Astrocyte of the spinal cord (primary cell): ENCODE results near the gene HECW1.

Experiments used
- DNase-seq: peaks from one replicate; pipeline ENCODE4 v3.0.0; 2011; ENCODE audit warnings: low read depth, low spot score
- H3K4me3 ChIP-seq: 2 replicates; pipeline ENCODE4 v1.5.1; 2011; ENCODE audit warnings: low read depth, mild to moderate bottlenecking, low read length, moderate library complexity
- CTCF ChIP-seq: IDR thresholded peaks from 2 replicates; pipeline ENCODE4 v1.5.1; 2012; ENCODE audit warnings: low read depth, mild to moderate bottlenecking, low read length, inconsistent platforms
- in situ Hi-C: cut with HindIII; loops from 2 replicates; pipeline ENCODE4 v1.10.0; 2017; ENCODE audit warnings: low sequenced_read_pairs

HECW1 gene

DNA sequence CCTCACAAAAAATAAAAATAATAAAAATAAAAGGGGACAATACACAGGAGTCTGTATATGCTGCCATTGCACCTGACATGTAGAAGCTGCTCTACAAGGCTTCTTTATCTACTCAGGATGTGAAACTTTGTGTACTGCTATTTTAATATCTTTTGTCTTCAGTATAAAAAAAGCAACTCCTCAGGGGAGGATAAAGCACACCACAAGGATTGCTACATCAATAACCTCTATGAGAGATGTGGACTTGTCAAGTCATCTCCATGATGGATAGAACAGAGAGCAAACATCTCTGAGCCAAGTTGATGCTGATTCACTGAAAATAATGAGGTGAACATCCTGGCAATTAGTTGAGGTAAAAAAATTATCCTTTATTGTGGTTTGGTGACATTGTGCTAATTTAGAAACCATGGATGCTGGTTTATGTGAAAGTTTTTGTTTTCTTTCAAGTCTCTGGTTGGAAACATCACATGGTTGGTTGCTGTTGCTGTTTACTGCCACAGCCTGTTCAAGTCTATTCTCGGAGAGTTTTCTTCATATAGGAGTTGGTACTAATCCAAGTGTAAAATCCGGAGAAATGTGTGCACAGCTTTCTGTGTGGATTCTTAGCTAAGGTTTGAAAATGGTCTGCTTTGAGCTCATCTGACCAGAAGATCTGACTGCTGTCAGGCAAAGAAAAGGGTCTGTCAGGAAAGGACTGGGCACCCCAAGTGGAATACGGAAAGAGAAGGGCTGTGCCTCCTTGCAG lies 1.5 kb upstream of the HECW1 start:
- in situ Hi-C loops, result no loop called here
- TF ChIP-seq CTCF, result no peak
- H3K4me3 ChIP-seq, result no peak overlapping the region
- DNase-seq, result no peak

DNA sequence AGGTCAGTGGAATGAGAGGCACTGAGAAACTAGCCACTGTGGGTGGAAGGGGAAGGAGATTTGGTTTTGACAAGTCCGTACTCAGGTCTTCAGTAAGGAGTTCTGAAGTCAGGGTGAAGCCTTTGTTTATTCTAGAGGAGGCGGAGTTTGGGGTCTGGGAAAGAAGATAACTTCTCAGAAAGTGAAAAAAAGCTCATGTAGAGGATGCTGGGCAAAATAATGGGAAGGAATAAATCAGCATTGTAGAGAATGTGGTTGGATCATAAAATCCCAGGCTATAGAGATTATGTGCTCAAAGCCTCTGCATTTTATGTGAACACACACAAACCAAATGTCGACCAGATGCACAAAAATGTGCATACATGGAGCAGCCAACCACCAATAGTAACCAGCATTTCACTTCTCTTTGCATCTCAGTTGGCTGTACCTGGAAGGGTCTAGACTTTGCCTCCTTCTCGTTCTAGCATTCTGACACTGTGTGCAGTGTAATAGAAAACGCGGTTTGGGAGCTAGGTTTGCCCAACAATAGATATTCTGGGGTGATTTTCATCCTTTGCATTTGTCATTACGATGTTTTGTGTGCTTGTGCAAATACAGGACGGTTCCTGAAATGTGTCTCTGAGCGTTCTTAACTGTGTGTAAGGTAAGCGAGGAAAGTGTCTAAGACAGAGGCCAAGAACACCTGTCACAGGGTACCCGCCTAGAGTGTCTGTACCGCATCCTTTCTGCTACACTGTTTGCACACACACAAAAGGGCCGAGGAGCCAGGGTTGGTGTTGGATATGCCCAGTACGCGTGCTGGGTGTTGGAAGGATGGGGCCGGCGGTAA lies 603 bp upstream of the HECW1 start:
- no peak for TF ChIP-seq CTCF
- H3K4me3 ChIP-seq, result no peak overlapping the region
- DNase-seq, result no peak
- in situ Hi-C loops, result no loop called here

DNA sequence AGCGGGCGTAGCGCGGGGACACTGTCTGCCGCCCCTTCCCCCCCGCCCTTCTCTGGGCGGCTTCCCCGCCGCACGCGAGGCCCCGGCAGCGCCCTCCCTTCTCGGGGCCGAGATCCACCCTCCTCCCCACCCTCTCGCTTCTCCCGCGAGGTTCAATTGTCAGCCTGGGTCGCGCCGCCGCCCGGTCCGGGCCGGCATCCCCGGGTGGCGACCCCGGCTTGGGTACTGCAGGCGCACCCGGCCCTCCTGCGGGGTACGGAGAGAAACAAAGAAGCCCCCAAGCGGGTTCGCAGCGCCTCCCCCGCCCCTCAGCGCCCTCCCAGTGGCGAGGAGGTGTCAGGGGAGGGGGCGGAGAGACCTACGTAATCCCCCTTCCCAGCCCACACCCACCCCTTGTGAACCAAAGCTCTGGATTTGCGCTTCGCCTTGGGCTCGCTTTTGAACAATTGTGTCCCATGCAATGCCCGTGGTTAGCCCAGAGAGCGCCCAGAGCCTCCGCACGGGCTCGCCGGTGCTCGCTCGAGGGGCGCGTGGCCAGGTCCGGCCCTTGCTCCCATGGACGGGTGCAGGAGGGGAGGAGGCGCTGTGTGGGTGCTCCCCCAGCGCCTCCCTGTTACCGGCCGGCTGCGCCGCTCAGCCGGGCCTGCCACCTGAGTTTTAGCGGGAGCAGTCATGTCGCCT lies 634 bp downstream of the HECW1 start:
- H3K4me3 ChIP-seq, result peak overlapping the region; percentile 46
- DNase-seq, result peak; percentile 65
- in situ Hi-C loops, result no loop called here
- no peak for TF ChIP-seq CTCF

DNA sequence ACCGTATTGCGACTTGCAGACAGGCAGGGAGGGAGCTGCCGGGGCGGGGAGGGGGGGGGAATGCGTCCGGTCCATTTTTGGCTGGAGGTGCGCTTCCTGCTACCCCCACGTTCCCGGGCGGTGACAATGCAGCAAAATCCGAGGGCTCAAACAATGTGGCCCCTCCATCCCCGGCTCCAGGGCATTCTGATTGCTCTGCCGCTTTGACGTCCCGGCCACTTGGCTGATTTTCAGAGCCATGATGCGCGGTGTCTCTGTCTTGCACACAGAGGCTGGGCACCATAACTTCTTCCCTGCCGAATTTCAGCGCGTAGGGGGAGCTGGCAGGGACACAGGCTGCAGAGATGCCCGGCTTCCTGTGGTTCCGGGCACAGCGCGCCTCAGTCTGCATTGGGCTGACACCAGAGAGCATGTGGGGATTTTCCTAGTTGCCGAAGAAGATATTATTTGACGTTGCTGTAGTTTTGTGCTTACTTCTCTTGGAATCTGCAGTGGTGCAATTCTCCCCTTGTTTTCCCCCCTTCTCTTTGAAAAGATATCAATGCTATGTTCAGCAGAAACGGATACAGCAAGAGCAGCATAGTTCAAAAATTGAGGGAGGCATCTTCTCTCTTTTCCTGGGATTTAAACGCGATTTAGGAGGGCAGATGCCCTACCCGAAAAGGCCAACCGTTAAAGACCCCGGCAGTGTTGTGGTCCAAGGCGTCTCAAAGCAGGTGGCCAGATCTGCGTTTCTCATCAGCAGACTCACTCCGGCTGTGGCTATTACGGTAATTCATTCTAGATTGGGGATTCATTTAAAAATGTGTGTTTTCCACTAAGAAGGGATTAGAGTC lies 1.4 kb downstream of the HECW1 start:
- in situ Hi-C loops, result no loop called here
- no peak for TF ChIP-seq CTCF
- peak overlapping the region; percentile 46 for H3K4me3 ChIP-seq
- DNase-seq, result no peak

DNA sequence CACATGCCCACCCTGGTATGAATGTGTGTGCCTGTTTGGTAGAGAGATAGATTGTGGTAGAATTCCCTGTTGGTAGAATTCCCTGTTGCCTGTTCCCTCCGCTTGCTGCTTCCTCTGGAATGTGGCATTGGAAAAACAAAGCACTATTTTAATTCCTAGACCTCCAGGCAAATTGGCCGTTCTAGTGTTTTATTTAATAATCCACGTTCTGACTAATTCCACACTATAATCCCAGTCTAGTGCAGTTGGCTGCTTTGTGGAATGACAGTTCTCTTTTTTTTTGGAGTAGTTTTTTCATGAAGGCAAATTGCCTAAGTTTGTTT lies 2.0 kb downstream of the HECW1 start:
- H3K4me3 ChIP-seq, result no peak overlapping the region
- no peak for TF ChIP-seq CTCF
- in situ Hi-C loops, result no loop called here
- no peak for DNase-seq

DNA sequence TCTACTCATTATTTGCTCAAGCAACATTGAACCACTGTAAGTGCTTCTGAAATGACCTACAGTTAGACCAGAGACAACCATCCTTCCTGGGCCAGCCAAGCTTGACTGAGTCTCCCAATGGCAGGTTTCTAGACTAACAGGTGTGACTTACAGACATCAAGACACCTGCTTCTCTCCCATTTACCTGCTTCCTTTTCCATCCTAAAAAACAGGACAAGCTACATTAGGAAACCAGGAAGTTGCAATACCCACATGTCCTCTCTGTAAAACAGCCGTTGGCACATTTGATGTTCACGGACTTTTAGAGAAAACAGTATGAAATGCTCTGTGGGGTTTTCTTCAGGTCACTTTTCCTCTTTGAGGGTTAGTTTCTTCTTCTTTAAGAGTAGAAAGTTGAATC lies 4.0 kb downstream of the HECW1 start:
- no peak for TF ChIP-seq CTCF
- DNase-seq, result no peak
- in situ Hi-C loops, result no loop called here
- no peak overlapping the region for H3K4me3 ChIP-seq
